ENCODE data around the gene BTD.

The BTD gene

DNA sequence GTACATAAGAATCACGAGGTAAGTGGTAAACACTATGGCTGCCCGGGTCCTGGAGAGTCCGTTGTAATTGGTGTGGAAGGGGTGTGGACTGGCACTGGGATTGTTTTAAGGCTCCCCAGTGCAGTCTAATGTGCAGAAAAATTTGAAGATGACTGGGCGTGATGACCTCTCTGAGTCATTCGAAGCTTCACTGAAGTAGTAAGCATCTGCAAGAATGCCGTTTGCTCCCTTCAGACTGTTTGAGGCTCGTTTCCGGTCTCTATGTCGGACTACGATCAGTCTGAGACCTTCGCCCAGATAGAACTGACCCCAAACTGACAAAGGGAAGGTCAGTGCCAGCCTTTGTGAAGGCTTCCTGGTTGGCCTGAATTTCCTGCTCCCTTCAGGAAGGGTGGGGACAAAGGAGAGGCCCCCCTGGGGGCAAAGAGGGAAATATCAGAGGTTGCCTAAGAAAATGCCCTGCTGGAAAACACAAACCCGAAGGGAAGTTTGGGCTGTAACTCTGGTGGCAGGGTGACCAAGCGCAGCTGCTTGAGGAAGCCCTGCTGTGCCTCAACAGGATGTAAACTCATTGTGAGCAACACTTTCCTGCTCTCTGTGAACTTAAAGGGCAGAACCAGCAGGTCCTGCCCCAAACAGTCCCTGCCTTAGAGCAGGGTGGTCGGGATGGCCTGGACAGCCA lies 34.6 kb downstream of the BTD start:
- H3K27me3 ChIP-seq (replicated peaks): no peaks in the 10 kb centered on the region
- TF ChIP-seq, protein P1, sequence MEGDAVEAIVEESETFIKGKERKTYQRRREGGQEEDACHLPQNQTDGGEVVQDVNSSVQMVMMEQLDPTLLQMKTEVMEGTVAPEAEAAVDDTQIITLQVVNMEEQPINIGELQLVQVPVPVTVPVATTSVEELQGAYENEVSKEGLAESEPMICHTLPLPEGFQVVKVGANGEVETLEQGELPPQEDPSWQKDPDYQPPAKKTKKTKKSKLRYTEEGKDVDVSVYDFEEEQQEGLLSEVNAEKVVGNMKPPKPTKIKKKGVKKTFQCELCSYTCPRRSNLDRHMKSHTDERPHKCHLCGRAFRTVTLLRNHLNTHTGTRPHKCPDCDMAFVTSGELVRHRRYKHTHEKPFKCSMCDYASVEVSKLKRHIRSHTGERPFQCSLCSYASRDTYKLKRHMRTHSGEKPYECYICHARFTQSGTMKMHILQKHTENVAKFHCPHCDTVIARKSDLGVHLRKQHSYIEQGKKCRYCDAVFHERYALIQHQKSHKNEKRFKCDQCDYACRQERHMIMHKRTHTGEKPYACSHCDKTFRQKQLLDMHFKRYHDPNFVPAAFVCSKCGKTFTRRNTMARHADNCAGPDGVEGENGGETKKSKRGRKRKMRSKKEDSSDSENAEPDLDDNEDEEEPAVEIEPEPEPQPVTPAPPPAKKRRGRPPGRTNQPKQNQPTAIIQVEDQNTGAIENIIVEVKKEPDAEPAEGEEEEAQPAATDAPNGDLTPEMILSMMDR (IDR thresholded peaks at IDR 0.05; ENCODE audit: low read depth, low read length, missing control alignments): peak; percentile 7
- H3K27ac ChIP-seq: peak overlapping the region; percentile 99
- no peaks in the 10 kb centered on the region for H3K36me3 ChIP-seq (replicated peaks)
- in situ Hi-C loops (cut with HindIII; ENCODE audit: low pct_ligation_motif_present, low sequenced_read_pairs): loop anchor here (25.0 kb wide), 1 partner anchor 151 kb away; the partner anchor contains the start of gene ANKRD28
- DNase-seq: peak; percentile 93
- no peak overlapping the region for H3K4me3 ChIP-seq (ENCODE audit: low read depth, low read length)

DNA sequence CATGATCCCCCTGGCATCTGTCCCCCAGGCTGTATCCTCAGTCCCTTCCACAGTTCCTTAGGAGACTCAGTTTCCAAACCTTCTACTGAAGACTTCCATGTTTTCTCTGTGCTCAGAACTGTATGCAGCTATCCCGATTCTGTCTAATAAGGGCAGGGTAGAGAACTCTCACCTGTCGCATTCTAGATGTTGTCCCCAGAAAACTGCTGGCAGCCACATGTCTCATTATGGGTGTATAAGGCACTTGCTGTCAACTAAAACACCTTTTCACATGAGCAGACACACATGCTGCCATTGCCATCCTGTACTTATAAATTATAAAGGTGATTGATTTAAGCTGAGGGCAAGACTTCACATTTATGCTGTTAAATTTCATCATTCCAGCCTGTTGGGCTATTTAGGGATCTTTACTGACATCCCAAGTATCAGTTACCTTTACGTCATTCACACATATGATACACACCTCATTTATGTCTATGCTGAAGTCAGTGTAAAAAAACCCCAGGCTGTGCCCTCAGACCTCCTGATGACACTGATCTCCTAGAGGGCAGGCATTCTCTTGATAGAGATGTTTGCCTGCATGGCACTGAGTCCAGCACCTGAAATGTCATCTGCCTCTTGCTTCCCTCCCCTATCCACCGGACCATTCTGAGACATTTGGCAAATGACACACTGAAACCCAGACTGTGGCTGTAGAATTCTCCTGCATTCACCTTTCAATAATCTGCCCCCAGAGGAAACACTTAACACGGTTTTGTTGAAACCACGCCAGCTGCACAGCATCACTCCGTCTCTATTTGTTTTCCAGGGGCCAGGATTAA lies 35.8 kb downstream of the BTD start:
- TF ChIP-seq, protein P1 (IDR thresholded peaks at IDR 0.05; ENCODE audit: low read depth, low read length, missing control alignments): no peak
- in situ Hi-C loops (cut with HindIII; ENCODE audit: low pct_ligation_motif_present, low sequenced_read_pairs): loop anchor here (25.0 kb wide), 1 partner anchor 150 kb away; the partner anchor contains the start of gene ANKRD28
- no peaks in the 10 kb centered on the region for H3K36me3 ChIP-seq (replicated peaks)
- H3K27ac ChIP-seq: peak overlapping the region; percentile 99
- no peak overlapping the region for H3K4me3 ChIP-seq (ENCODE audit: low read depth, low read length)
- H3K27me3 ChIP-seq (replicated peaks): no peaks in the 10 kb centered on the region
- no peak for DNase-seq

DNA sequence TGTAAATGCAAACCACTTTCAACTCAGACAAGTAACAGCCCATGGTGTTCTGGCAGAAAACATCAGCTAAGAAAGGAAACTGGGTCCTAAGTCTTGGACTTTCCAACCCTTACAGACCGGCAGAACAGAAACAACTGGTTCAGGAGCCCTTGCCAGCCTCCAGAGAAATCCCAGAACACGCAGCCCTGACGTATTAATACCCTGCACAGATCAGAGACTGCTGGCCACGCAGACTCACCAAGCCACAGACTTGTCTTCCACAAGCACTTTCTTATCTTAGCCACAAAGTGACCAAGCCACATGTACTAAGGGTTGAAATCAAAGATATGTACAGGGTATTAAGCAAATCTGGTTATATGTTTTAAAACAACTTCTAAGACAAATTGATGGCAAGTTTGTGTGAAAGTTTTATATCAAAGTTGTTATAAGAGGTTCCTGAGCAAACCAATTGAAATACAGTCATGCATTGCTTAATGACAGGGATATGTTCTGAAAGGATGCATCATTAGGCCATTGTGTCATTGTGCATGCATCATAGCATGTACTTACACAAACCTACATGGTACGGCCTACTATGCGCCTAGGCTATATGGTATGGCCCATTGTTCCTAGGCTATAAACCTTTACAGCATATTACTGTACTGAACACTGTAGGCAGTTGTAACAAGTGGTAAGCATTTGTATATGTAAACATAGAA lies 36.8 kb downstream of the BTD start:
- no peak overlapping the region for H3K4me3 ChIP-seq (ENCODE audit: low read depth, low read length)
- no peaks in the 10 kb centered on the region for H3K36me3 ChIP-seq (replicated peaks)
- H3K27ac ChIP-seq: peak overlapping the region; percentile 99
- TF ChIP-seq, protein P1 (IDR thresholded peaks at IDR 0.05; ENCODE audit: low read depth, low read length, missing control alignments): no peak
- no peaks in the 10 kb centered on the region for H3K27me3 ChIP-seq (replicated peaks)
- in situ Hi-C loops (cut with HindIII; ENCODE audit: low pct_ligation_motif_present, low sequenced_read_pairs): loop anchor here (25.0 kb wide), 1 partner anchor 149 kb away; the partner anchor contains the start of gene ANKRD28
- DNase-seq: no peak

DNA sequence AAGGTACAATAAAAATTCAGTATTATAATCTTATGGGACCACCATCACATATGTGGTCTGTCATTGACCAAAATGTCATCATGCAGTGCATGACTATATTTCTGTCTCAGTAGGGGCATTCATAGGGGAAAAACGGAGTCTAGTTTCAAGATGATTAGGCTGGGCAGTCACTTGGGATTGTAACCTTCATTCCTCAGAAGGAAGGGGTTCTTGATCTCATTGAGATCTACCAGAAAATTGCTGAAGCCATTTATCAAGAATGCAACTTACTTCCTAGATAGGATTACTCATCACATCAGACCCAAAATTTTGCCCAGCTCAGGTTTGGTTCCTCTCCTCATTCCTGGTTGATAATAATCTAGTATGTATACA lies 37.3 kb downstream of the BTD start:
- no peak overlapping the region for H3K4me3 ChIP-seq (ENCODE audit: low read depth, low read length)
- in situ Hi-C loops (cut with HindIII; ENCODE audit: low pct_ligation_motif_present, low sequenced_read_pairs): loop anchor here (25.0 kb wide), 1 partner anchor 148 kb away; the partner anchor contains the start of gene ANKRD28
- TF ChIP-seq, protein P1 (IDR thresholded peaks at IDR 0.05; ENCODE audit: low read depth, low read length, missing control alignments): no peak
- peak overlapping the region; percentile 99 for H3K27ac ChIP-seq
- no peaks in the 10 kb centered on the region for H3K36me3 ChIP-seq (replicated peaks)
- no peaks in the 10 kb centered on the region for H3K27me3 ChIP-seq (replicated peaks)
- DNase-seq: no peak

DNA sequence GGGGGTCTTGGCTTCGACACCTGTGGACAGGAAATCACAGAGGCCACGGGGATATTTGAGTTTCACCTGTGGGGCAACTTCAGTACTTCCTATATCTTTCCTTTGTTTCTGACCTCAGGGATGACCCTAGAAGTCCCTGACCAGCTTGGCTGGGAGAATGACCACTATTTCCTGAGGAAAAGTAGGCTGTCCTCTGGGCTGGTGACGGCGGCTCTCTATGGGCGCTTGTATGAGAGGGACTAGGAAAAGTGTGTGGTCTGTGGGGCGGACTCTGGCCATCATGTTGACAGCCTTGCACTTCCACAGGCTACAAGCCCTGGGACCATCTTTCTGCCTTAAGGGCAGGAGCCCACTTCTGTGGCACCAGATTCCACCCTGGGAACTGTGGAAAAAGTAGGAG lies 43.7 kb downstream of the BTD start:
- Histone ChIP-seq H3K27me3 (replicated peaks) (no peaks in the 10 kb centered on the region), H3K4me3 (ENCODE audit: low read depth, low read length) (no peak overlapping the region), H3K36me3 (replicated peaks) (no peaks in the 10 kb centered on the region), H3K27ac (peak overlapping the region; percentile 100)
- DNase-seq: no peak
- TF ChIP-seq, protein P1 (IDR thresholded peaks at IDR 0.05; ENCODE audit: low read depth, low read length, missing control alignments): no peak
- in situ Hi-C loops (cut with HindIII; ENCODE audit: low pct_ligation_motif_present, low sequenced_read_pairs): loop anchor here (25.0 kb wide), 1 partner anchor 142 kb away; the partner anchor contains the start of gene ANKRD28
